Stomach (tissue), 9 donors: ENCODE measurements around the gene MYLK2. TPM values are rescaled to one million over a fixed set of nuclear protein-coding genes. Genes with fewer than 3 reads are reported as not detected.
A peak's percentile ranks its signal among the peaks of the same experiment; 100 is the strongest.

Experiments
- DNase-seq, 2 donors: peaks; one replicate each; pipeline versions ENCODE4 v3.0.0 to v3.0.0-alpha.2; 2013 to 2019
- H3K27ac ChIP-seq, 5 donors: fragments of 200-600 bp in 4 of 5; sonication (generic) in 4 of 5; one replicate each; pipeline ENCODE4 v1.5.1; 2013 to 2019; ENCODE audit warnings: mild to moderate bottlenecking in 1 of 5, moderate library complexity in 1 of 5
- H3K27me3 ChIP-seq, 3 donors: fragments of 200-600 bp; sonication (generic); one replicate each; pipeline ENCODE4 v1.5.1; 2017 to 2019; ENCODE audit warnings: mixed run types in 1 of 3
- H3K36me3 ChIP-seq, 4 donors: fragments of 200-600 bp; sonication (generic); 1 replicate in 3 of 4; 2 replicates in 1 of 4; pipeline ENCODE4 v1.5.1; 2016 to 2019
- H3K4me1 ChIP-seq, 4 donors: fragments of 200-600 bp; sonication (generic); one replicate each; pipeline ENCODE4 v1.5.1; 2016 to 2019
- H3K4me3 ChIP-seq, 4 donors: fragments of 200-600 bp; sonication (generic) in 3 of 4; one replicate each; pipeline ENCODE4 v1.5.1; 2016 to 2019; ENCODE audit warnings: mild to moderate bottlenecking in 1 of 4
- H3K9me3 ChIP-seq, 4 donors: fragments of 200-600 bp; sonication (generic); one replicate each; pipeline ENCODE4 v1.5.1; 2016 to 2019
- CTCF ChIP-seq, 7 experiments: fragments of 450-650 bp in 4 of 7; fragments of 200-600 bp in 3 of 7; sonication (generic) in 3 of 7; IDR thresholded peaks; one replicate each; pipeline ENCODE4 v1.5.1; 2016 to 2019; ENCODE audit warnings: antibody characterized with exemption in 7 of 7, control low read depth in 2 of 7, mild to moderate bottlenecking in 1 of 7
- EP300 ChIP-seq: sonication (generic); formaldehyde crosslinking; IDR thresholded peaks from one replicate; pipeline ENCODE4 v1.6.1; 2017; ENCODE audit warnings: antibody characterized with exemption
- POLR2A ChIP-seq, 4 donors: fragments of 450-650 bp; IDR thresholded peaks; one replicate each; pipeline ENCODE4 v1.6.1; 2016; ENCODE audit warnings: antibody characterized with exemption in 4 of 4, control low read depth in 2 of 4, mild to moderate bottlenecking in 1 of 4, moderate library complexity in 1 of 4
- POLR2AphosphoS5 ChIP-seq, 3 donors: sonication (generic); formaldehyde crosslinking; IDR thresholded peaks; one replicate each; pipeline ENCODE4 v1.6.1; 2016; ENCODE audit warnings: antibody characterized with exemption in 3 of 3
- WGBS, 5 donors: extraction: QIAGEN DNeasy Blood & Tissue Kit in 3 of 5; methylation state at CpG; one replicate each; pipeline versions ENCODE4 v1.1.5 to v1.1.7; 2013 to 2018; 5-methylcytosine and 5-hydroxymethylcytosine counted together
- intact Hi-C: fragments of 100-400 bp; cut with DNase I; formaldehyde crosslinking; loops from one replicate; pipeline ENCODE4 v1.15.1; 2023; ENCODE audit warnings: low total_unique reads
- polyA plus RNA-seq, 3 donors: library from polyadenylated mRNA; stranded (reverse); fragments of 200-250 nt; gene quantifications; one replicate each; pipeline ENCODE4 v1.2.3, GENCODE V29; 2013
- total RNA-seq, 5 donors: library from RNA; depleted of rRNA; stranded (reverse); fragments of >200 nt; gene quantifications; one replicate each; pipeline versions ENCODE4 v1.1.0 to v1.2.3, GENCODE V29; 2014 to 2016
- donor health status: healthy with polysubstance abuse.
- donor health status: Bipolar disorder and iron deficiency.
- donor health status: healthy.

The MYLK2 gene
- total and polyA plus RNA-seq, 8 donors: 0.19 to 0.45 (median 0.37) TPM; not detected in 3

GRCh38 chr20:31870726-31871617, 51.8 kb downstream of the MYLK2 start:
- peak; percentile 35 to 77 for DNase-seq
- Histone ChIP-seq H3K27me3 (peaks cover 0 to 27% (median 20%) of the 10 kb centered on the region in 3 donors), H3K27ac (peak overlapping the region; percentile 39 to 76 (median 69)), H3K9me3 (no peaks in the 10 kb centered on the region), H3K36me3 (no peaks in the 10 kb centered on the region), H3K4me3 (peak overlapping the region; percentile 60 to 93 (median 72)), H3K4me1 (peaks cover 6 to 24% (median 23%) of the 10 kb centered on the region in 4 donors)
- intact Hi-C loops: no loop called here
- TF ChIP-seq CTCF (IDR thresholded peaks at IDR 0.05): no peak
- no peak for TF ChIP-seq POLR2AphosphoS5 (IDR thresholded peaks at IDR 0.05)
- TF ChIP-seq POLR2A (IDR thresholded peaks at IDR 0.05): no peak
- no peak for TF ChIP-seq EP300
- WGBS, 5 donors: 6 to 13% (median 9%) methylated on average over 15 to 24 of the region's 24 CpGs

GRCh38 chr20:31871618-31871954, 52.4 kb downstream of the MYLK2 start:
- no peak for DNase-seq
- intact Hi-C loops: no loop called here
- TF ChIP-seq POLR2AphosphoS5 (IDR thresholded peaks at IDR 0.05) (no peak), EP300 (no peak), POLR2A (IDR thresholded peaks at IDR 0.05) (no peak), CTCF (IDR thresholded peaks at IDR 0.05) (no peak)
- Histone ChIP-seq H3K4me3 (no peak overlapping the region), H3K4me1 (peaks cover 6 to 24% (median 23%) of the 10 kb centered on the region in 4 donors), H3K9me3 (no peaks in the 10 kb centered on the region), H3K36me3 (no peaks in the 10 kb centered on the region), H3K27me3 (peaks cover 0 to 27% (median 20%) of the 10 kb centered on the region in 3 donors), H3K27ac (no peak overlapping the region)
- 85 to 98% (median 96%) methylated on average over 1 of the region's 1 CpG for WGBS, 5 donors

- Histone ChIP-seq H3K9me3 (no peaks in the 10 kb centered on the region), H3K36me3 (no peaks in the 10 kb centered on the region), H3K27ac (no peak overlapping the region), H3K27me3 (peaks cover 0 to 27% (median 20%) of the 10 kb centered on the region in 3 donors), H3K4me3 (no peak overlapping the region), H3K4me1 (peaks cover 6 to 24% (median 23%) of the 10 kb centered on the region in 4 donors)
- DNase-seq: no peak
- TF ChIP-seq CTCF (IDR thresholded peaks at IDR 0.05): no peak
- intact Hi-C loops: no loop called here
- 73 to 90% (median 85%) methylated on average over 6 of the region's 6 CpGs for WGBS, 5 donors
Observed at GRCh38 chr20:31872406-31872805, 53.2 kb downstream of the MYLK2 start.

GRCh38 chr20:31875671-31876070, 56.5 kb downstream of the MYLK2 start:
- no peak overlapping the region for H3K27ac ChIP-seq
- no peaks in the 10 kb centered on the region for H3K36me3 ChIP-seq
- H3K4me3 ChIP-seq: no peak overlapping the region
- 61 to 78% (median 71%) methylated on average over 2 of the region's 2 CpGs for WGBS, 5 donors
- DNase-seq: no peak
- intact Hi-C loops: no loop called here
- H3K9me3 ChIP-seq: no peaks in the 10 kb centered on the region
- peaks cover 0 to 6% (median under 1%) of the 10 kb centered on the region in 3 donors for H3K27me3 ChIP-seq
- TF ChIP-seq CTCF (IDR thresholded peaks at IDR 0.05): no peak
- TF ChIP-seq POLR2A (IDR thresholded peaks at IDR 0.05): no peak
- no peak for TF ChIP-seq EP300
- TF ChIP-seq POLR2AphosphoS5 (IDR thresholded peaks at IDR 0.05): no peak
- peaks cover 0 to 18% (median 16%) of the 10 kb centered on the region in 4 donors for H3K4me1 ChIP-seq
